Head of caudate nucleus (tissue), 42 donors: ENCODE measurements around the gene ERC1.
A peak's percentile ranks its signal among the peaks of the same experiment; 100 is the strongest.
"Not testable (repeated sequence)": the region's sequence is repeated elsewhere in the genome, so short reads cannot be mapped to it uniquely, and the experiment has no call there.

Source experiments
- DNase-seq, 42 donors: peaks; one replicate each; pipeline versions ENCODE4 v3.0.0 to v3.0.0-alpha.2; 2020 to 2021; ENCODE audit warnings: mixed read lengths in 7 of 42
- intact Hi-C: fragments of 100-400 bp; cut with DNase I; formaldehyde crosslinking; loops from one replicate; pipeline ENCODE4 v1.15.0; 2022

Gene ERC1

DNA sequence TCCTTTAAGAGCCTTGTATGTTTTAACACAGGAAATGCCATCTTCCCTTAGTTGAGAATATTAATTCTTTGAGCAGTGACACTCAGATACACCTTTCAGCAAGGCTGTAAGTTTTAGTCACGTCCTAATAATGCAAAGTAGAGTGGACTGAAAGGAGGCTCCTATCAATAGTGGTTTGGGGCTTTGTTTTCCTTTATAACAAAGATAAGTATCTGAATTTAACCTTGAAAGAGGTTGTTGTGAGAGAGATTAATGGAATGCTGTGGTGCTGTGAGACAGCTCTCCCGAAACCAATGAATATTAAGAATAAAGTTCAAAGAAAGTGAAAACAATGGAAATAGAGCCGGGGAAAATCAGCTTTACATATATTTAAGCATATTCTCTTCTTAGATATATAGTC, 259.6 kb downstream of the ERC1 start:
- intact Hi-C loops = no loop called here

DNA sequence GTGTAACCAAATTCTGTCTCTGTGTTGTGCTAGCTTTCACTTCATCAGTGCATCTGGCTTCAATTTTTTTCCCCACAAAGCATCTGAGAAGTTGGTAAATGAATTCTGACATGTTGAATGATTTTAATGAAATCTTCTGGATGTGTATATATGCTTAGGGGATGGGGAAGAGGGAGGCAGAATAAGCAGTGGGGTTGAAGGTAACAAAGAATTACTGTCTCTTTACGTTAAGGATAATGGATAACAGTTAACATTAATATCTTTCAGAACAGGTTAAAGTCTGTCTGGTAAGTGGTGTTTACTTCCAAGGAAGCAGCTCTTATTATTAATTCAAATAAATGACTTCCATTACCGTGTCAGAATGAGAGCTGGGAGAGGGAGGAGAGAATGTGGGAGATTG, 261.7 kb downstream of the ERC1 start:
- intact Hi-C loops = no loop called here
- no peak for DNase-seq

More for the DNA sequence above, 259.6 kb downstream of the ERC1 start:
- no peak for DNase-seq

DNA sequence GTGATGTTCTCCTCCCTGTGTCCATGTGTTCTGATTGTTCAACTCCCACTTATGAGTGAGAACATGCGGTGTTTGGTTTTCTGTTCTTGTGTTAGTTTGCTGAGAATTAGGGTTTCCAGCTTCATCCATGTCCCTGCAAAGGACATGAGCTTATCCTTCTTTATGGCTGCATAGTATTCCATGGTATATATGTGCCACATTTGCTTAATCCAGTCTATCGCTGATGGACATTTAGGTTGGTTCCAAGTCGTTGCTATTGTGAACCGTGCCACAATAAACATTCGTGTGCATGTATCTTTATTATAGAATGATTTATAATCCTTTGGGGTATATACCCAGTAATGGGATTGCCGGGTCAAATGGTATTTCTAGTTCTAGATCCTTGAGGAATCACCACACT, 264.1 kb downstream of the ERC1 start:
- DNase-seq, intact Hi-C loops: not testable (repeated sequence)

DNA sequence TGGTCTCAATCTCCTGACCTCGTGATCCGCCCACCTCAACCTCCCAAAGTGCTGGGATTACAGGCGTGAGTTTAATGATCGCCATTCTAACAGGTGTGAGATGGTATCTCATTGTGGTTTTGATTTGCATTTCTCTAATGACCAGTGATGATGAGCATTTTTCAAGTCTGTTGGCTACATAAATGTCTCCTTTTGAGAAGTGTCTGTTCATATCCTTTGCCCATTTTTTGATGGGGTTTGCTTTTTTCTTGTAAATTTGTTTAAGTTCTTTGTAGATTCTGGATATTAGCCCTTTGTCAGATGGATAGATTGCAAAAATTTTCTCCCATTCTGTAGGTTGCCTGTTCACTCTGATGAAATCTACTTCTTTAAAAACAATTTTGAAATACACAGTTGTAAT, 264.8 kb downstream of the ERC1 start:
- DNase-seq, intact Hi-C loops: not testable (repeated sequence)

DNA sequence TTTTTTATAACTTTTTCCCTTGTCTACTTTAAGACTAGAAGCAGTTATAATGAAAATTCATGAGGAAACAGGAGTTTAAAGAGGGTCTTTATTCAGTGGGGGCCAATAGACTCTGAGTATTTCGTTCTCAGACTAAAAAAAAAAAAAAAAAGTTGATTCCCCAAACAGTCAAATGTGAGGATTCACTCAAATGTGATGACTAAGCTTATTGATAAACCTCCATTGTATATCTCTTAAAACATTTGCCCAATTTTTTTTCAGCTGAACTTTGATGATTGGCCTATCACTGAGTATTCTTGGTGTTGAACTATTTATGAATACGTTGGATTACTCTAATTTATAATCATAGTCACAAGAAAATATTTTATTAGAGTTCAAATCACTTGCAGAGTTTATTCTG, 265.3 kb downstream of the ERC1 start:
- intact Hi-C loops = no loop called here
- no peak for DNase-seq

DNA sequence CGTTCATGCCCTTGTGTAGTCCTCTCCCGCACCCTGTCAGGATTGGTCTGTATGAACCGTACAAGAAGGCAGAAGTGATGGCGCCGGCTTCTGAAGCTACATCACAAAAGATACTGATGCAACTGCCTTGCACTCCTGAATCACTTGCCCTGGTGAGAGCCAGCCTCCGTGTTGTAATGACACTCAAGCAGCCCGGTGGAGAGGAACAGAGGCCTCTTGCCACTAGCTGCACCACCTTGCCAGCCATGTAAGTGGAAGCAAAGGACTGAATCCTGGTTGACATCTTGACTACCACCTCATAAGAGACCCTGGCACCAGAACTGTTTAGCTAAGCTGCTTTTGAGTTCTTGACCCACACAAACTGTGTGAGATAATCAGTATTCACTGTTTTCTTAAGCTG, 266.0 kb downstream of the ERC1 start:
- DNase-seq = no peak
- intact Hi-C loops = no loop called here

DNA sequence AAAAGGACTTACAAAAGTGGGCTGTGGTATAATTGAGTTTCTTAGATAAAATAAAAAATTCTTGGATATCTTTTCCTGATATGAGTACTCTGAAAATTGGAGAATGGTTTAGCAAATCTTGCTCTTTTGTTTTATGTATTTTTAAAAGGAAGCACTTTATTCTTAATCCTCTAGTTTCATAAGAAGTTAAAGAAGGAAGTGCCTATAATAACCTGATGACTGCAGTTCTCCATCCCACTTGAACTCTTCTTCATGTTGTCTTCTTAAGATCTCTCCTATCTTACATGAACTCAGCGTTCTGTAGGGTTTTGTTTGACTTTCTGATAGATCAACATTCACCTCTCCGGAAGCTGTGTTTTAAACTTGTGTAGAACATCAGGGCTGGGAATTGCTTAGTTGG, 271.0 kb downstream of the ERC1 start:
- DNase-seq = no peak
- intact Hi-C loops = no loop called here

DNA sequence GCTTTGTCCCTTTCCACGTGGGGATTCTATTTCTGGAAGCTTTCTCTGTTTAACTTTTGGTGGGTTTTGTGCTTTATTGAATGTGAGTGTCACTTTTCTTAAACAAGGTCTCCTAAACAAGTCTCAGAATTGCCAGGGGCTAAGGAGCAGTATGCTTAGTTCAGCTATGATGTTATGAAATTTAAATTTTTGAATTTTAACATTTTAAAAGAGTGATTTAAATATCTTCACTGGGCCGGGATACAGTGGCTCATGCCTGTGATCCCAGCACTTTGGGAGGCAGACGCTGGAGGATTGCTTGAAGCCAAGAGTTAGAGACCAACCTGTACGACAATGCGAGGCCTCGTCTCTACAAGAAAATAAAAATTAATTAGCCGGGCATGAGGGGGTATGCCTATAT, 276.2 kb downstream of the ERC1 start:
- DNase-seq = no peak
- intact Hi-C loops = no loop called here

DNA sequence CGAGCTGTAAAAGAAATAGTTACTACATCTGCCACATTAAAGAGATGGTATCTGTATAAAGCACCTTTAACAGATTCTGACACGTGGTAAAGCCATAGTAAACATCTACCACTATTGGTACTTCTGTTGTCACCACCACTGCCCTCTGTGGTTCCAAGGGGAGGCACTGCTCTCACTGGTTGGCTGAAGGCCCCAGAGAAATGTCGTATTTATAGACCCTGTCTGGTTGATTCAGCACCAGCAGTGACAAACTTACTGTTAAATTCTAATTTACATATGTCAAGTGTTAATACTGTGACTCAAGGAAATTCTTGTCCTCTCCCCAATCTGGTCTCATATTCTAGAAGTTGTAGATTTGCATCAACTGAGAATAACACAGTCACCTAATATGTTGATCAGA, 281.1 kb downstream of the ERC1 start:
- intact Hi-C loops = no loop called here

DNA sequence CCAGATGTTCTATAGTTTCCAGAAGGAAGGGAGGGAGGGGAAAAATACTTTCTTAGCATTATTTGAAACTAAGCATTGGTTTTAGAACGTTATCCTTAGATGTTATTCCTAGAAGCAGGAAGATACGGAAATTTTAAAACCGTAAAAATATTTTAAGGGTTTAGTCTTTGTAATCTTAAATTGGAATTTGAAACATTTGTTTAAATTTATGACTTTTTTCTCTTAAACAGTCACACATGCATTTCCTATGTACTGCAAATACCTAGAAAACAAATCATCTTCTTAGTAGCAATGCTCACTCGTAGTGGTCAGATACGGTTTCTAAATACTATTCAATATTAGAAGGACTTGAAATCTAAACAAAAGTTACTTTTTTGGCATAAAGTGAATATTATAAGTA, 282.0 kb downstream of the ERC1 start:
- no peak for DNase-seq
- intact Hi-C loops = no loop called here

More for the DNA sequence above, 281.1 kb downstream of the ERC1 start:
- no peak for DNase-seq

DNA sequence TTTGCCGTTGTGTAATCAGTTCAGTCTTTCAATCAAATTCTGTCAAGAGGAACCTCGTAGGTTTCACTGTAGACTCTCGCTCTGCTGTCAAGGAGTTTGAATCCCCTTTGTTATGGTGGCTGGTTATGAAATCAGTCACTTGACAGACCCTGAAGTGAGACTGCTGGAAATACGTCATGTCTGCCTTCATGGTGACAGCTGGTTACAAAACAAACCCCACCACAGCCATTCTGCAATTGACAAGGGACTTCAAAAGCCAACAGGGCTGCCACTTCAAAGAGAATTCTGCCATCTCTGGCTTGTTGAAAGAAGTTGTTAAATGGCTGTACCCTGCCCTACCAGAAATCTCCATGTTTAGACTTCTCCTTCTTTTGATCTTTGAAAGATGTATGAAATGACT, 286.9 kb downstream of the ERC1 start:
- intact Hi-C loops = no loop called here
- peak in 14 of 42 donors; percentile 1 to 43 (median 16) for DNase-seq

DNA sequence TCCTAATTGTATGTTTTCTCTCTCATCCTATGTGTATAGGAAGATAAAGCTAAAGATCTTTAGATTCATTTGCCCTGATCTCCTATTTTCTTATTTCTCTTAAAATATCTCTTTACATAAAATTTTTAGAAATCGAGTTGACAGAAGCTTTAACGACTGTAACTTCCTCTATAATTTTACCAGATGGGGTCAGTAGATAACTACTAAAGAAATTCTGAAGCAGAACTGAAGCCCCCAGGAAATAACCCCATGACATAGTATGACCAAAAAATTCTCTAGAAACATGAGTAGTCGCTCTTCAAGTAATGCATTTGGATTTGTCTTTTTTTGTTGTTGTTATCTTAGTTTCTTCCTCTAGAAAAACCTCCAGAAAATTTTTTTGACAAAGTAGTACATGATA, 288.0 kb downstream of the ERC1 start:
- intact Hi-C loops = no loop called here
- DNase-seq = no peak

DNA sequence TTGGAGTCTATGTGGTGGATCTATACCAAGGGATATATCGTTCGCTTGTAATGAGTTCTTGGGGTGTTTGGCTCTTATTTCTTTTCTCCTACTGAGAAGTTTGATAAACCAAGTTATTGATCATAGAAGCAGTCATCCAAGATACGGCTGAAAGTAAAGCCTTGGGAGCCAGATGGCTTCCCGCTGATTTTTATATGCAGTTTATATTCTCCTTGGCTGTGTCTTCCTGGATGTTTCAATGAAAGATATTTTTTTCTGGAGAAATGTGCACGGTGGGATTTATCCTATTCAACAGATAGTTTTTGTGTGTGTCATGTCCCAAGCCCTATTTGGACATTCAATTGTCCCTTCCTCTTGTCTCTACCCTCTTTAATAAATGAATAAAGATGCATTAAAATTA, 289.0 kb downstream of the ERC1 start:
- intact Hi-C loops = no loop called here
- DNase-seq = no peak

DNA sequence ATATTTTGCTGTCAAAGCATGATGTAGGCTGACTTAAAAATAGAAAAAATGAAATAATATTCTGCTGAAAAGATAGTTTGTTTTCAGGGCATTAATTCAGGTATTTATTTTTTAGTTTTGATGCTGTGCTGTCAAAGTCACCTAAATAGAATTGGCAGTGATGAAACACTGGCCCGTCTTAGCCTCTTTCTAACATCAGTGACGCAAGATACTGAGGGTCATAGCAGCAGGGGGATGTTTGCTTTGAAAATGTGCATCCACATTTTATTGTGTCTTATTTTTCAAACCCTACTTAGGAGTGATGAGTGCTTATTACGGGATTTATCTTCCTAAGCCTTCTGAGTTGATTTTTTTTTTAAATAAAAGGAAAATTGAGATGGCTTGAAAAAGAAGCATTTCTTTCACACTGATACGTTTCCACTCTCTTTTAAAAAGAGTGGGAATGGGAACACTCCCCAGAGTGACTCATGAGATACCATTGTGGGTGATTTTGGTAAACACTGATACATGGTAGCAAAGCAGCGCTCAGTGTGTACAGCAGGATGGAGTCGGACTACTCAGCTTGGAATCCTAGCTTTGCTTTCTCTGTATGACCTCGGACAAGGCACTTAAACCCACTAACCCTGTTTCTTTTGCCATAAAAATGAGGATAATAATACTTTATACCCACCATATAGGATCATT, 290.8 kb downstream of the ERC1 start:
- DNase-seq = peak in 1 of 42 donors; percentile 41
- intact Hi-C loops = no loop called here

DNA sequence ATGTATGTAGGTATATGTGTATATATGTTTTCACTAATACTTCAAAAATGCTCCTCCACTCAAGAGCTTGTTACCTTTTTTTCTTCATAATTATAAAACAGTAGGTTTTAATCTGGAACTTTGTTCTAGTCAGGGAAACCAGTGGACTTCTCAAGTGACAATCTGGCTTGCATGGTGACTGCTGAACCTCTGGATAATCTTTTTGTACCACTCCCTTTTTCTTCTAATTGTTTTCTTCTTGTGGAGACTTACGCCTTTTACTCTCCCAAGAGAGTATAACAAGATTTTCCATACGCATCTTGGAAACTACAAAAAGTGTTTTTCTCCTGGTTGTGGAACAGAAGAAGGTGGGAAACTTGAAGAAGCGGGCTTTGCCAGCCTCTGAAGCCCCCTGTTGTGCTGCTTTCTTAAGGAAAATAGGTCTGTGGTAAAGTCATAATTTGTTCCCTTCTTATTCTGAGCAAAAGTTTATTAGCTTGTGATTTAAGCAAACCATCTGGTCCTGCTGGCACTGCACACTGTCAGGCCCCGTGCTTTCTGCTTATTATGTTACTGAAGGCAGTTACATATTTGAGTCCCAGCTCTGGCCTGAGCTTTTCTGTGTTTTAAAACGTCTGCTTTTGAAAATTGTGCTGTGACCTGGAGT, 291.8 kb downstream of the ERC1 start:
- intact Hi-C loops = no loop called here
- DNase-seq = no peak

DNA sequence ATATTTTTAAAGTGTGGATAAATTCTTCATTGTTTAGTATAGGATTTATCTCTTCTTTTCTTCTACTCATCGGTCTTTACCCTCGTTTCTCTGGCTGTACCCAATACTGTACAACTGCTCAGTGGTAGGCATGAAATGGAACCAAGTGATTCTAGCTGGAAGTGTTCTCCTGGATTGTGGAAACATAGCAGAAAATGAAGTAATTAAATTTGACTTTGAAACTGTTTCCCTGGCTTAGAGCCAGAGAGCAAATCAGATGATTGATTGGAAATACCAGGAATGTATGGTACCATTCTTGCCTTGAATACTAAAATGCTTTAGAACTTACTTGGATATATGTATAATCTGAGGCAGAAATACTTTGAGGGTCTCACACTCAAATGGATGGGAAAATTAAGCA, 292.3 kb downstream of the ERC1 start:
- no peak for DNase-seq
- intact Hi-C loops = no loop called here

DNA sequence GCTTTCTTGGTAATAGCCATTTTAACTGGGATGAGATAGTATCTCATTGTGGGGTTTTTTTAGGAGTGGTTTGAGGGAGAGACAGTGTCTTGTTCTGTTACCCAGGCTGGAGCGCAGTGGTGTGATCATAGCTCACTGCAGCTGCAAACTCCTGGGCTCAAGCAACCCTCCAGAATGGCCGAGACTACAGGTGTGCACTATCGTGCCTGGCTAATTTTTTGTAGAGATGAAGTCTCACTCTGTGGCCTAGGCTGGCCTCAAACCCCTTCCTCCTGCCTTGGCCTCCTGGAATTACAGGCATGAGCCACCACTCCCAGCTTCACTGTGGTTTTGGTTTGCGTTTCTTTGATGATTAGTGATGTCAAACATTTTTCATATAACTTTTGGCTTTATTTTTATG, 293.6 kb downstream of the ERC1 start:
- intact Hi-C loops = no loop called here
- DNase-seq = no peak

DNA sequence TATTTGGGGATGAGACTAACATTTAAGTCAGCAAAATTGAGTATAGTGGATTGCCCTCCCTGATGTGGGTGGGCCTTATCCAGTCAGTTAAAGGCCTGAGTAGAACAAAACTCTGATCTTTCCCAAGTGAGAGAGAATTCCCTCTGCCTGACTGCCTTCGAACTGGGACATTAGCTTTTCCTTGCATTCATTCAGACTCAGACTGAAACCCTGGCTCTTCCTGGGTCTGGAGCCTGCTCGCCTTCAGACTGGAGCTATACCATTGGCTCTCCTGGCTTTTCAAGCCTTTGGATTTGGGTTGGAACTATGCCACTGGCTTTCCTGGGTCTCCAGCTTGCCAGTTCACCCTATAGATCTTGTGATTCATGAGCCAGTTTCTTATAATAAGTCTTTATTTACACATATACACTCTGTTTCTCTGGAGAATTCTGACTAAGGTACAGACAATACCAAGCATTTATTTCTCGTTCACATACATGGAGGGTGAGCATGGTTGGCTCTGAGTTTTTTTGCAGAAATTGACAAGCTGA, 296.5 kb downstream of the ERC1 start:
- DNase-seq = no peak
- intact Hi-C loops = no loop called here

DNA sequence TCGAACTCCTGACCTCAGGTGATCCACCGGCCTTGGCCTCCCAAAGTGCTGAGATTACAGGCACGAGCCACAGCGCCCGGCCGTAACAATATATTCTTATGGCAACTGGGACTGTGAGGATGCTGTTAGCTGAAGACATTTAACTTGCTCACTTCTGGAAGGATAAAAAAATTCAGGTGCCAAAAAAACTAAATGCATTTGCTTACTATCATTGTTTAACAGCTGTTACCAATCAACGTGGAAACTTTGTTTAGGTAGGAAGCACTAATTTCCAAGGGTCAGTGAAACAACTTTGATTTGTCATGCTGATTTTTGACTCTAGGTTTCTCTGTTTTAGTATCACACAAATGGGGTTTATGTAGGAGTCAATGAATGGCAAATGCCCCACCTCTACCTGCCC, 297.3 kb downstream of the ERC1 start:
- DNase-seq = no peak
- intact Hi-C loops = no loop called here

DNA sequence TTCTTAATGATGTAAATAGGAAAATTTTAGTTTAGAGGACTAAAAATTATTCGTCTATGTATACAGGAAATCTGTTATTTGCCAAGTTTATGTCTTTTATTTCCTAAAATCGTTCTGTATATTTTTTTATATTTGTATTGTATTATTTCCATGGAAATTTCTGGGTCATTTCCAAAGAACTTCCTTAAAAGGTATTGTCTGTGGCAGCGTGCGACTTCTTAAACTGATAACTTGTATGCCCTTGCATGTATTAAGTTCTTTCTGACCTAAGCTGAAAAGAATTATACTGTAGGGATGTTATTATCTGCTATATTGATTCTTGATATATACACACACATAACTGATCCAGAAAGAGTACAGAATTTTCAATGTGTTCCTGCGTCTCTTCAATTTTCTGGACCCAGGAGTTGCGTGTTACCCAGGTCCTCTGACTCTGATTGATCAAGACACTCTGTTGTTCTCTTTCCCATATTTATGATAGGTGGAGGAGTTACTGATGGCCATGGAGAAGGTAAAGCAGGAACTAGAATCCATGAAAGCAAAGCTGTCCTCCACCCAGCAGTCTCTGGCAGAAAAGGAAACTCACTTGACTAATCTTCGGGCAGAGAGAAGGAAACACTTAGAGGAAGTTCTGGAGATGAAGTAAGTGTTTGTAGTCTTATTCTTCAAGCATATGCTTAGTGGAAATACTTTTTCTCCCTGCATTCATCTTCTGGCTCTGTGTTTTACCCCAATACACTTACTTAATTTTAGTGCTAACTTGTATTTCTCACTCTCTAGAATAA, 298.5 kb downstream of the ERC1 start:
- DNase-seq = no peak
- intact Hi-C loops = no loop called here
